ENCODE data around the gene TRAPPC8.
"Not testable (repeated sequence)": the region's sequence is repeated elsewhere in the genome, so short reads cannot be mapped to it uniquely, and the experiment has no call there.

The TRAPPC8 gene

DNA sequence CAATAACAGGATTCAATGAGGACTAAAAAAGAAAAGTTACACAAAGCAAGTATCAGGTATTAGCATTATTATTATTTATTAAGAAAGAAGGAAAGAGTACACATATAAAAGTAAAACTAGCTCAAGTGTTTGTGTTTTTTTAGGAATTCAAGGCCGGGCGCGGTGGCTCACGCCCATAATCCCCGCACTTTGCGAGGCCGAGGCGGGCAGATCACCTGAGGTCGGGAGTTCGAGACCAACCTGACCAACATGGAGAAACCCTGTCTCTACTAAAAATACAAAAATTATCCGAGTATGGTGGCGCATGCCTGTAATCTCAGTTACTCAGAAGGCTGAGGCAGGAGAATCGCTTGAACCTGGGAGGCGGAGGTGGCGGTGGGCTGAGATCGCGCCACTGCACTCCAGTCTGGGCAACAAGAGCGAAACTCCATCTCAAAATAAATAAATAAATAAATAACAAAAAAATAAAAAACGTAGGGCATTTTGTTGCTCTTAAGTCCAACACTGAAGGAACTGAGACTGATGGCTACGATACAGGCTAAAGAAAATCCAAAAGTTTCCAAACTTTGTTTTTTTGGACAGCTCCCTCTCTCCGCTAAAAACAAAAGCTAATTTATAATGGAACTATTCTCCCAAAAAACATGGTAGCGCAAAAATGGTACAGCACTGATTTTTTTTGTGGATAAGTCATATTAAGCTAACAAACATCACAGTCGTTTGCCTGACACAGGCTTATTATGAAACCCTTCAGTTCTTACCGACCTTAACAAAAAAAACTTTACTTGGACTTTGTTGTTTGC lies 1.7 kb downstream of the TRAPPC8 start:
- no peak for DNase-seq

- not testable (repeated sequence) for DNase-seq
These were observed 8.2 kb downstream of the TRAPPC8 start for GRCh38 chr18:31934773-31935172.

DNA sequence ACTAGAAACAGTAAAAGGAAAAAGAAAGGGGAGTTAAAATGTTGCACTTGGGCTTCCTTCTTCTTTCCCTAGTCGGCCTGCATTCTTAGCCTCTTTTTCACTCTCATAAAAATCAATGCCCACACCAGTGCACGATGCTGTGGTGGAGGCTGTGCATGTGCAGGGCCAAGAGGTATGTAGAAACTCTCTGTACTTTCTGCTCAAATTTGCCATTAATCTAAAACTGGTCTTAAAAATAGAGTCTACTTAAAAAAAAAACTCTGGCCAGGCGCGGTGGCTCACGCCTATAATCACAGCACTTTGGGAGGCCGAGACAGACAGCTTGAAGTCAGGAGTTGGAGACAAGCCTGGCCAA lies 11.1 kb downstream of the TRAPPC8 start:
- no peak for DNase-seq

GRCh38 chr18:31931163-31931885 lies 11.6 kb downstream of the TRAPPC8 start:
- DNase-seq, result no peak

DNA sequence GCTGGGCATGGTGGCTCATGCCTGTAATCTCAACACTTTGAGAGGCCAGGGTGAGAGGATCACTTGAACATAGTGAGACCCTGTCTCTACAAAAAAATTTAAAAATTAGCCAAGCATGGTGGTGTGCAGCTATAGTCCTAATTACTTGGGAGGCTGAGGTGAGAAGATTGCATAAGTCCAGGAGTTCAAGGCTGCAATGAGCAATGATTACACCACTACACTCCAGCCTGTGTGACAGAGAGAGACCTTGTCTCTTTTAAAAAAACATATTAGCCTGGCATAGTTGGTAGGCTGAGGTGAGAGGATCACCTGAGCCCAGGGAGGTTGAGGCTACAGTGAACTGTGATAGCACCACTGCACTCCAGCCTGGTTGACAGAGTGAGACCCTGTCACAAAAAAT lies 13.7 kb downstream of the TRAPPC8 start:
- DNase-seq, result no peak

DNA sequence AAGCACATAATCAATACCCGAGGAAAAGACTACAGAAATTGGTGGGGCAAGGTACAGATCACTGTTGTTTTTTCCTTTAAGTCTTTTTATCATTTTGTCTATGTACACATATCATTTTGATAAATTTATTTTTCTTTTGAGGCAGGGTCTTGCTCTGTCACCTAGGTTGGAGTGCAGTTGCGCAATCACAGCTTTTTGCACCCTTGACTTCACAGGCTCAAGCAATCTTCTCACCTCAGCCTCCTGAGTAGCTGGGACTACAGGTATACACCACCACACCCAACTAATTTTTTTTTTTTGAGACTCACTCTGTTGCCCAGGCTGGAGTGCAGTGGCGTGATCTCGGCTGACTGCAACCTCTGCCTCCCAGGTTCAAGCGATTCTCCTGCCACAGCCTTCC lies 15.9 kb downstream of the TRAPPC8 start:
- not testable (repeated sequence) for DNase-seq

- no peak for DNase-seq
These were observed 22.7 kb downstream of the TRAPPC8 start for GRCh38 chr18:31920277-31920676.

GRCh38 chr18:31919366-31919765 lies 23.6 kb downstream of the TRAPPC8 start:
- not testable (repeated sequence) for DNase-seq

DNA sequence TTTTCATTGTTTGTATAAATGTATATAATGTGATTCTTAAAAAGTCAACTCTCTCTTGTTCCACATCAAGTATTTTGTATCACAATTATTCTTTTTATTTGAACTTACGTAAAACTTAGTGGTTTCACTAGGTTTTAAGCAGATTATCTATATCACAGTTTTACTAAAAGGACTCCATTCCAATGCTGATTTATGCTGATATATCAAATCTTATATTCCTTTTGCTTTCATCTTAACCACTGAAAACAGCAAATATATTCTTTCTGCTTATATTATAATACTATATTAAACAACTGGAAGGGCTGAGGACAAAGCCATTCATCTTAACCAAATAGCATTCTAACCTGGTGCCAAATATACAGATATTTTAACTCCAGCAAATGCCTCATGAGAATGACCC lies 24.2 kb downstream of the TRAPPC8 start:
- DNase-seq, result no peak

DNA sequence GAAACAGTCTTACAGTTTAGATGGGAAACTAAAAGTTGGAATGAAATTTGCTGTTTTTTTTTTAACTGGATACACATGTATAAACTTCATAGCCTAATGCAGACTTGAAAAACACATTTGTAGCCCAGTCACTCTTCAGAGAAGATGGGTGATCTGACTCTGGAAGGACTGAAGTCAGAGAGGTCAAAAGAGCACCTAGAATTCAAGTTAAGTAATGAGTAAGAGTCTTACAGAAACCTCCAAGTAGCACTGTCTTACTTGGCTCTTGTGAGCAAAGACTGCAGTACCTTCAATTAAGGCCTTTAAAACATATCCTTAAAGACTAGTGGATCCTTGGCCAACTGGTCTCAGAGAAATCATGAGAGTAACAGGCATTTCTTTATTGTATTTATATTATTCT lies 41.9 kb downstream of the TRAPPC8 start:
- no peak for DNase-seq

GRCh38 chr18:31899771-31900170 lies 43.2 kb downstream of the TRAPPC8 start:
- DNase-seq, result not testable (repeated sequence)

- no peak for DNase-seq
These were observed 50.0 kb downstream of the TRAPPC8 start for GRCh38 chr18:31892936-31893335.

- no peak for DNase-seq
These were observed 51.4 kb downstream of the TRAPPC8 start for GRCh38 chr18:31891566-31891965.

GRCh38 chr18:31884020-31884419 lies 58.9 kb downstream of the TRAPPC8 start:
- DNase-seq, result no peak

- no peak for DNase-seq
These were observed 62.6 kb downstream of the TRAPPC8 start for GRCh38 chr18:31880186-31880898.

DNA sequence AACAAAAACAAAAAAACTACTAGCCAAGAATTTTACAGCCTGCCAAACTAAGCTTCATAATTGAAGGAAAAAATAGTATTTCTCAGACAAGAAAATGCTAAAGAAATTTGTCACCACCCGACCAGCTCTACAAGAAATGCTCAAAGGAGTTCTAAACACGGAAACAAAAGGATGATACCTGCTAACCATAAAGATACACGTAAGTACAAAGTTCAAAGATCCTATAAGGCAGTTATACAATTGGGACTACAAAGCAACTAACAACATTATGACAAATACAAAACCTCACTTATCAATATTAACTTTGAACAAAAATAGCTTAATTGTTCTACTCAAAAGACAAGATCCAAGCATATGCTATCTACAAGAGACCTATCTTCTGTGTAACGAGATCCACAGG lies 64.6 kb downstream of the TRAPPC8 start:
- DNase-seq, result no peak

DNA sequence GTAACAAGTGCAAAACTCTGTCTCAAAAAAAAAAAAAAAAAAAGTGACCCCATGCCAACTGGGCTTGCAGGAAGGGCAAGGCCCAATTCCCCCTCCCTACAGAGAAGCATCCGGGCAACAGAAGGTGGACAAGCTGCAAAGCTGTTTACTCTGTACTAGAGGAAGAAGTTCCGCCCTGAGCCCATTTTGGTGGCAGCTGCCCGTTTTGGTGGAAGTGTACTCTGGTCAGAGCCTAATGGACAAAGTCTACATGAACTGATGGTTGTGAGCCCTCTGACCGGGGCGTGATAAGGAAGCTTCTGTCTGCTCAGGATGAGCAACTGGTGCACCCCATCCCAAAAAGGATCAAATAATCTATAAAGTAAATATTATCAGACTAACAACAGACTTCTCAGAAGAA lies 65.0 kb downstream of the TRAPPC8 start:
- DNase-seq, result no peak

DNA sequence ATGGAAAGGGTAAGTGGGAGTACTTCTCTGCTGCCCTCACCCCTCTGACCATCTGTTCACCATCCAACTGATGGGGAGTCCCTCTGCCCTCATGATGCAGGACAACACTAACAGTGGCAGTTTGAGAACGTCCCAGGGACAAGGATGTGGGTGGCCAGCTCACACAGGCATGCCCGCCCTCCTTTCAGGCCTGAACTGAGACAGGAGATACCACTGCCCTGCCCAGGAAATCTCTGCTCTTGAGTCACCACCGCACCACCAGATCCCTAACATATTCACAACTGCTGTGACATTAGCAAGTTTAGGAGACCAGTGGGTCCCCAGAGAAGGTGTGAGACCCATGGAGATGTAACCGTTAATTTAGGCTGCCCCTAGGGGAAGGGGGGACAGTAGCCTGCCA lies 66.2 kb downstream of the TRAPPC8 start:
- DNase-seq, result no peak

- no peak for DNase-seq
These were observed 67.6 kb downstream of the TRAPPC8 start for GRCh38 chr18:31875301-31875700.

GRCh38 chr18:31863103-31863502 lies 79.8 kb downstream of the TRAPPC8 start:
- no peak for DNase-seq

- DNase-seq, result no peak
These were observed 82.4 kb downstream of the TRAPPC8 start for GRCh38 chr18:31860488-31860887.

- DNase-seq, result no peak
These were observed 85.3 kb downstream of the TRAPPC8 start for GRCh38 chr18:31857526-31858106.

- DNase-seq, result no peak
These were observed 92.1 kb downstream of the TRAPPC8 start for GRCh38 chr18:31850844-31851243.
